HG03097 (cell line): ENCODE results near the gene CC2D2A.
"Not testable (repeated sequence)": the region's sequence is repeated elsewhere in the genome, so short reads cannot be mapped to it uniquely, and the experiment has no call there.

Experiments
- ATAC-seq: cut with Tn5 transposase; IDR thresholded peaks from one replicate; pipeline ENCODE4 v1.9.1; 2021; ENCODE audit not compliant: unreplicated experiment, low FRiP score

CC2D2A gene

DNA sequence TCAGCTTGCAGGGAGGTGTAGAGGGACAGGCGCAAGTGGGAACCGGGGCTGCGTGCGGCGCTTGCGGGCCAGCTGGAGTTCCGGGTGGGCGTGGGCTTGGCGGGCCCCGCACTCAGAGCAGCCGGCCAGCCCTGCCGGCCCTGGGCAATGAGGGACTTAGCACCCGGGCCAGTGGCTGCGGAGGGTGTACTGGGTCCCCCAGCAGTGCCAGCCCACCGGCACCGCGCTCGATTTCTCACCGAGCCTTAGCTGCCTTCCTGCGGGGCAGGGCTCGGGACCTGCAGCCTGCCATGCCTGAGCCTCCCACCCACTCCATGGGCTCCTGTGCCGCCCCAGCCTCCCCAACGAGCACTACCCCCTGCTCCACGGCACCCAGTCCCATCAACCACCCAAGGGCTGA, 145.2 kb downstream of the CC2D2A start:
- ATAC-seq: not testable (repeated sequence)

- ATAC-seq: not testable (repeated sequence)
Observed at GRCh38 chr4:15617407-15617806, 147.7 kb downstream of the CC2D2A start.

- no peak for ATAC-seq
Observed at GRCh38 chr4:15636818-15637217, 167.1 kb downstream of the CC2D2A start.

DNA sequence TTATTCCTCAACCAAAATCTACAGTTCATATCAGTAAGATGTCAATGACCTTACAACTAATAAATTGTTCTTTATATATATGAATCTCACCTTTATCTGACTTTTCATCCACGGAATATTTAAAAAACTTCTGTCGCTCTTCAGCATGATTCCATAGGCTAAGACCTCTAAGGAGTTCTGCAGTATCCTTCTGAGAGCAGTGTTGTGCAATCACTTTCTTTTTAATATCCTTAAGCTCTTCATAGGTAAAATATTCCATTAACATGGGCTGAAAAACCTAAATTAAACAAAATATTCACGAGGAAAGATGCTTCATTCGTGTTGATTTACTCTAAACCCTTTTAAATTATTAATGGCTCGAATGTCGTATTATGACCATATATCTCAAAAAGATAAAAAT, 168.7 kb downstream of the CC2D2A start:
- no peak for ATAC-seq

- no peak for ATAC-seq
Observed at GRCh38 chr4:15648600-15648999, 178.9 kb downstream of the CC2D2A start.

GRCh38 chr4:15649914-15650545, 180.3 kb downstream of the CC2D2A start:
- ATAC-seq: peak; percentile 35
